SK-N-SH (cell line): Measurements from ENCODE around the gene GRIP2.

Experiments
- CTCF ChIP-seq: fragments of 200-600 bp; sonication (generic); IDR thresholded peaks from 2 replicates; pipeline ENCODE4 v1.6.1; 2017; ENCODE audit warnings: antibody characterized with exemption, mild to moderate bottlenecking, moderate library complexity
- FOXM1 ChIP-seq: IDR thresholded peaks from 2 replicates; pipeline ENCODE4 v1.4.0; 2012; ENCODE audit warnings: low read depth, mild to moderate bottlenecking
- JUND ChIP-seq: IDR thresholded peaks from 2 replicates; pipeline ENCODE4 v1.4.0; 2012
- MEF2A ChIP-seq: IDR thresholded peaks from 2 replicates; pipeline ENCODE4 v1.4.0; 2012; ENCODE audit warnings: low read depth, borderline replicate concordance
- TCF12 ChIP-seq: IDR thresholded peaks from 2 replicates; pipeline ENCODE4 v1.4.0; 2012
- USF2 ChIP-seq: fragments of 150-350 bp; IDR thresholded peaks from 2 replicates; pipeline ENCODE4 v1.6.1; 2017; ENCODE audit warnings: antibody characterized with exemption, low read length, low read depth, borderline replicate concordance

GRCh38 chr3:14566812-14567211 is 26.7 kb upstream of the GRIP2 start:
- TF ChIP-seq CTCF (no peak), JUND (no peak), TCF12 (no peak), MEF2A (no peak), USF2 (no peak), FOXM1 (no peak)
